H1 (cell line): Measurements from ENCODE around the gene HSD17B10. TPM values are rescaled to one million over a fixed set of nuclear protein-coding genes. Genes with fewer than 3 reads are reported as not detected.
"Not testable (repeated sequence)": the region's sequence is repeated elsewhere in the genome, so short reads cannot be mapped to it uniquely, and the experiment has no call there.

Experiments
- CTCF ChIA-PET: fragments of 300-600 bp; sonication (Branson Sonifier 250); formaldehyde crosslinking; loops from one replicate; lab custom pipeline; 2021; ENCODE audit not compliant: partially characterized antibody; lab: Charles Lee
- POLR2A ChIA-PET: fragments of 300-600 bp; sonication (Branson Sonifier 250); formaldehyde crosslinking; loops from one replicate; lab custom pipeline; 2021; ENCODE audit warnings: inconsistent platforms; ENCODE audit not compliant: partially characterized antibody; lab: Charles Lee
- DNase-seq, 2 experiments: peaks; one replicate each; pipeline versions ENCODE4 v3.0.0 to v3.0.0-alpha.2; 2010 to 2022; ENCODE audit warnings: low spot score in 2 of 2, low read depth in 1 of 2, mixed read lengths in 1 of 2
- FAIRE-seq: peaks from 2 replicates; lab custom pipeline; 2011; peaks lifted over from hg19 to GRCh38; lab: Jason Lieb, UNC
- H2AFZ ChIP-seq: 2 replicates; pipeline ENCODE4 v1.8.1; 2012; ENCODE audit warnings: low read length, inconsistent platforms
- H2AK5ac ChIP-seq: 2 replicates; pipeline ENCODE4 v1.6.1; 2013; ENCODE audit warnings: low read depth, low read length
- H2BK120ac ChIP-seq: replicated peaks from 2 replicates; pipeline ENCODE3; 2013; ENCODE audit warnings: low read depth, low read length, inconsistent platforms
- H2BK12ac ChIP-seq: 2 replicates; pipeline ENCODE4 v1.6.1; 2013; ENCODE audit warnings: low read depth, low read length
- H2BK15ac ChIP-seq: 2 replicates; pipeline ENCODE4 v1.6.1; 2013; ENCODE audit warnings: low read length
- H2BK20ac ChIP-seq: 2 replicates; pipeline ENCODE4 v1.6.1; 2013; ENCODE audit warnings: low read length
- H2BK5ac ChIP-seq: 2 replicates; pipeline ENCODE4 v1.6.1; 2013; ENCODE audit warnings: low read depth, low read length
- H3K14ac ChIP-seq: 2 replicates; pipeline ENCODE4 v1.6.1; 2013; ENCODE audit warnings: inconsistent platforms; ENCODE audit not compliant: insufficient read length
- H3K18ac ChIP-seq: 2 replicates; pipeline ENCODE4 v1.6.1; 2013; ENCODE audit warnings: low read length; ENCODE audit errors: extremely low read depth
- H3K23ac ChIP-seq: 2 replicates; pipeline ENCODE4 v1.6.1; 2013; ENCODE audit warnings: inconsistent platforms; ENCODE audit not compliant: insufficient read length
- H3K23me2 ChIP-seq: 2 replicates; pipeline ENCODE4 v1.6.1; 2013; ENCODE audit warnings: low read depth, low read length
- H3K27ac ChIP-seq: 2 replicates; pipeline ENCODE4 v1.6.1; 2011; ENCODE audit warnings: low read depth, low read length, inconsistent platforms
- H3K27me3 ChIP-seq, 4 experiments: replicated peaks in 1 of 4; 1 replicate in 1 of 4; 2 replicates in 3 of 4; pipeline versions ENCODE4 v1.6.1 to v1.8.1; 2011 to 2013; ENCODE audit warnings: low read length in 3 of 4, mild to moderate bottlenecking in 3 of 4, inconsistent platforms in 2 of 4, mixed read lengths in 2 of 4, moderate library complexity in 1 of 4; ENCODE audit not compliant: control insufficient read depth in 3 of 4, insufficient read depth in 3 of 4; ENCODE audit errors: extremely low read depth in 1 of 4
- H3K36me3 ChIP-seq, 4 experiments: 2 replicates each; pipeline versions ENCODE4 v1.6.1 to v1.8.1; 2011 to 2013; ENCODE audit warnings: mild to moderate bottlenecking in 4 of 4, low read length in 3 of 4, moderate library complexity in 2 of 4, control low read depth in 1 of 4, inconsistent platforms in 1 of 4; ENCODE audit not compliant: insufficient read depth in 4 of 4, control insufficient read depth in 2 of 4
- H3K4ac ChIP-seq: replicated peaks from 2 replicates; pipeline ENCODE3; 2013; ENCODE audit warnings: low read length, low read depth, mixed read lengths, inconsistent platforms; ENCODE audit not compliant: insufficient read length
- H3K4me1 ChIP-seq, 4 experiments: replicated peaks in 1 of 4; 1 replicate in 1 of 4; 2 replicates in 3 of 4; pipeline versions ENCODE4 v1.6.1 to v1.8.1; 2011 to 2013; ENCODE audit warnings: low read length in 3 of 4, inconsistent platforms in 2 of 4, mixed read lengths in 1 of 4; ENCODE audit not compliant: insufficient read depth in 4 of 4, control insufficient read depth in 3 of 4
- H3K4me2 ChIP-seq, 2 experiments: 2 replicates each; pipeline versions ENCODE4 v1.6.1 to v1.8.1; 2011 to 2013; ENCODE audit warnings: low read depth in 2 of 2, low read length in 2 of 2, control low read depth in 1 of 2, inconsistent platforms in 1 of 2, mild to moderate bottlenecking in 1 of 2; ENCODE audit not compliant: insufficient read depth in 1 of 2
- H3K4me3 ChIP-seq, 4 experiments: fragments of 200-600, 300-600 bp in 1 of 4; sonication (generic), shearing (Covaris generic), sonication (Bioruptor Twin) in 1 of 4; 2 replicates each; pipeline versions ENCODE4 v1.5.1 to v1.8.1; 2011 to 2016; ENCODE audit warnings: low read length in 4 of 4, low read depth in 3 of 4, control low read depth in 2 of 4, inconsistent platforms in 2 of 4, mild to moderate bottlenecking in 2 of 4, mixed read lengths in 1 of 4, moderate library complexity in 1 of 4; ENCODE audit not compliant: insufficient read depth in 2 of 4; ENCODE audit errors: extremely low read depth in 1 of 4
- H3K56ac ChIP-seq: replicated peaks from 2 replicates; pipeline ENCODE3; 2013; ENCODE audit warnings: low read depth, mild to moderate bottlenecking, mixed read lengths, low read length, inconsistent platforms; ENCODE audit not compliant: insufficient read length
- H3K79me1 ChIP-seq: 2 replicates; pipeline ENCODE4 v1.6.1; 2013; ENCODE audit warnings: low read depth, low read length, control low read depth
- H3K79me2 ChIP-seq, 2 experiments: 2 replicates each; pipeline versions ENCODE4 v1.6.1 to v1.8.1; 2012 to 2013; ENCODE audit warnings: low read length in 2 of 2, mild to moderate bottlenecking in 2 of 2, inconsistent platforms in 1 of 2; ENCODE audit not compliant: insufficient read depth in 2 of 2, control insufficient read depth in 1 of 2
- H3K9ac ChIP-seq, 4 experiments: replicated peaks in 1 of 4; 1 replicate in 1 of 4; 2 replicates in 3 of 4; pipeline versions ENCODE4 v1.6.1 to v1.8.1; 2011 to 2013; ENCODE audit warnings: low read depth in 3 of 4, low read length in 3 of 4, control low read depth in 2 of 4, mild to moderate bottlenecking in 2 of 4, moderate library complexity in 2 of 4, inconsistent platforms in 1 of 4; ENCODE audit errors: extremely low read depth in 1 of 4
- H3K9me3 ChIP-seq, 2 experiments: 2 replicates each; pipeline versions ENCODE4 v1.6.1 to v1.8.1; 2012 to 2013; ENCODE audit warnings: mild to moderate bottlenecking in 2 of 2, moderate library complexity in 2 of 2, control low read depth in 1 of 2, inconsistent platforms in 1 of 2, low read depth in 1 of 2, low read length in 1 of 2, mixed read lengths in 1 of 2; ENCODE audit not compliant: insufficient read depth in 2 of 2
- H4K20me1 ChIP-seq, 2 experiments: replicated peaks in 1 of 2; 2 replicates each; pipeline versions ENCODE3 to v1.8.1; 2011 to 2013; ENCODE audit warnings: inconsistent platforms in 2 of 2, low read length in 2 of 2, mild to moderate bottlenecking in 1 of 2; ENCODE audit not compliant: insufficient read depth in 2 of 2, control insufficient read depth in 1 of 2
- H4K5ac ChIP-seq: 2 replicates; pipeline ENCODE4 v1.6.1; 2013; ENCODE audit warnings: low read length, low read depth, mixed read lengths, inconsistent platforms; ENCODE audit not compliant: insufficient read length
- H4K8ac ChIP-seq: 2 replicates; pipeline ENCODE4 v1.8.0; 2013; ENCODE audit warnings: mild to moderate bottlenecking, moderate library complexity, low read length, inconsistent platforms; ENCODE audit not compliant: insufficient read depth; ENCODE audit errors: extremely low read depth
- H4K91ac ChIP-seq: replicated peaks from 2 replicates; pipeline ENCODE3; 2013; ENCODE audit warnings: low read length, mixed read lengths, inconsistent platforms; ENCODE audit not compliant: insufficient read length
- WGBS, 2 experiments: shearing (Covaris generic) in 1 of 2; methylation state at CpG; one replicate each; pipeline versions ENCODE4 v1.1.6 to v1.1.7; 2013 to 2015; ENCODE audit warnings: low lambda C conversion rate in 2 of 2, mixed read lengths in 2 of 2, inconsistent platforms in 1 of 2, low coverage in 1 of 2, missing lambda C conversion rate in 1 of 2; ENCODE audit not compliant: insufficient replicate concordance in 2 of 2, insufficient coverage in 1 of 2, insufficient read length in 1 of 2; ENCODE audit errors: extremely low coverage in 1 of 2, missing lambda C conversion rate in 1 of 2; 5-methylcytosine and 5-hydroxymethylcytosine counted together
- polyA plus RNA-seq, 7 experiments: library from polyadenylated mRNA; depleted of rRNA in 3 of 7; stranded (reverse) in 5 of 7; unstranded in 2 of 7; fragments of >200 nt in 5 of 7; fragments of 200-250 nt in 2 of 7; gene quantifications; 1 replicate in 5 of 7; 2 replicates in 1 of 7; 4 replicates in 1 of 7; pipeline versions ENCODE4 v1.2.1 to v1.2.3, GENCODE V29; 2011 to 2013; ENCODE audit warnings: missing spikeins in 2 of 7, mixed read lengths in 2 of 7
- total RNA-seq: library from RNA; stranded (reverse); fragmentation: NEBNext Ultra II Directional; extraction: Animal tissue kit (Norgen Biotek cat#: 25700); gene quantifications from 2 replicates; pipeline ENCODE4 v1.2.1, GENCODE V29; 2021

HSD17B10 gene
- total and polyA plus RNA-seq, 2 of the 8 experiments (the other 6 are each of a cell fraction or from before 2014, with no cell fraction given), result 114 to 236 TPM

- not testable (repeated sequence) for H3K23me2 ChIP-seq, H3K27ac ChIP-seq, H3K4me1 ChIP-seq, H2BK20ac ChIP-seq, FAIRE-seq, H2BK5ac ChIP-seq, DNase-seq, H3K14ac ChIP-seq, H4K91ac ChIP-seq, H3K36me3 ChIP-seq, H4K5ac ChIP-seq, H3K23ac ChIP-seq, H3K56ac ChIP-seq, H3K79me1 ChIP-seq, H4K20me1 ChIP-seq, H2BK120ac ChIP-seq, H3K4ac ChIP-seq, H2BK15ac ChIP-seq, H3K18ac ChIP-seq, H2AK5ac ChIP-seq, H3K9ac ChIP-seq, H4K8ac ChIP-seq, H3K27me3 ChIP-seq, H2AFZ ChIP-seq, H2BK12ac ChIP-seq, H3K9me3 ChIP-seq
- ChIA-PET CTCF (interaction anchor here (1.0 kb wide), 1 partner anchor 42 kb away, joined by 3 read pairs; no protein-coding TSS in a partner anchor), POLR2A (interaction anchor here (0.7 to 1.1 kb wide), 2 partner anchors 16 to 17 kb away, joined by 3 to 5 read pairs; no protein-coding TSS in a partner anchor)
- Histone ChIP-seq H3K79me2 (peaks cover 14 to 55% of the 10 kb centered on the region in 2 experiments), H3K4me2 (peak overlapping the region in 1 of 2 experiments; percentile 85; a peak in 2 of 4 replicates), H3K4me3 (0 out of 8 replicates have a peak overlapping the region, but pooled peaks of 1 of the 4 experiments have one; percentile 77)
- WGBS, 2 experiments, result 100% methylated on average over 3 of the region's 3 CpGs; no CpG with 5 or more reads in 1 of the 2 experiments
Observed at GRCh38 chrX:53420351-53420750, 13.8 kb downstream of the HSD17B10 start.
